Gastrocnemius medialis (tissue), 4 donors: ENCODE results near the gene FXYD7. TPM values are rescaled to one million over a fixed set of nuclear protein-coding genes. Genes with fewer than 3 reads are reported as not detected.

Experiments used
- ATAC-seq, 2 donors: fragments of 150-250 bp; one replicate each; pipeline ENCODE4 v1.9.1; 2016
- DNase-seq, 2 donors: peaks; one replicate each; pipeline ENCODE4 v3.0.0-alpha.2; 2019
- H3K27ac ChIP-seq, 4 donors: fragments of 200-600 bp; sonication (generic); 1 replicate in 1 of 4; 2 replicates in 3 of 4; pipeline ENCODE4 v1.5.1; 2016 to 2018; ENCODE audit warnings: mild to moderate bottlenecking in 2 of 4, moderate library complexity in 1 of 4
- H3K27me3 ChIP-seq, 3 donors: fragments of 200-600 bp; sonication (generic) in 2 of 3; 1 replicate in 1 of 3; 2 replicates in 2 of 3; pipeline versions ENCODE4 v1.5.1 to v1.6.0; 2016 to 2019; ENCODE audit warnings: mild to moderate bottlenecking in 1 of 3, moderate library complexity in 1 of 3
- H3K36me3 ChIP-seq, 2 donors: fragments of 200-600 bp; sonication (generic) in 1 of 2; one replicate each; pipeline ENCODE4 v1.5.1; 2017 to 2018
- H3K4me1 ChIP-seq, 2 donors: fragments of 200-600 bp; sonication (generic) in 1 of 2; one replicate each; pipeline ENCODE4 v1.5.1; 2016 to 2017; ENCODE audit warnings: mild to moderate bottlenecking in 2 of 2
- H3K4me3 ChIP-seq, 4 donors: fragments of 200-600 bp; sonication (generic) in 3 of 4; 1 replicate in 1 of 4; 2 replicates in 3 of 4; pipeline ENCODE4 v1.5.1; 2016 to 2019; ENCODE audit warnings: mild to moderate bottlenecking in 2 of 4
- H3K9me3 ChIP-seq, 3 donors: fragments of 200-600 bp; sonication (generic) in 2 of 3; 1 replicate in 1 of 3; 2 replicates in 2 of 3; pipeline ENCODE4 v1.5.1; 2016 to 2019
- CTCF ChIP-seq, 5 experiments: fragments of 450-650 bp in 3 of 5; fragments of 200-600 bp in 2 of 5; sonication (generic) in 2 of 5; IDR thresholded peaks in 4 of 5; conservative IDR thresholded peaks in 1 of 5; 1 replicate in 4 of 5; 2 replicates in 1 of 5; pipeline ENCODE4 v1.5.1; 2016 to 2019; ENCODE audit warnings: antibody characterized with exemption in 5 of 5, mild to moderate bottlenecking in 3 of 5, moderate library complexity in 3 of 5
- POLR2A ChIP-seq, 2 donors: fragments of 450-650 bp; IDR thresholded peaks; one replicate each; pipeline ENCODE4 v1.6.1; 2017; ENCODE audit warnings: antibody characterized with exemption in 2 of 2, mild to moderate bottlenecking in 2 of 2, moderate library complexity in 2 of 2
- in situ Hi-C, 4 donors: fragments of 200-750 bp; cut with MboI; loops; one replicate each; pipeline versions ENCODE4 v1.15.0 to v1.8.0; 2017; ENCODE audit warnings: low sequenced_read_pairs in 4 of 4
- intact Hi-C: fragments of 100-400 bp; cut with DNase I; formaldehyde crosslinking; loops from one replicate; pipeline ENCODE4 v1.15.1; 2023; ENCODE audit warnings: low total_unique reads
- total RNA-seq, 4 donors: library from RNA; depleted of rRNA; stranded (reverse); fragments of >200 nt; gene quantifications; one replicate each; pipeline versions ENCODE4 v1.1.0 to v1.2.3, GENCODE V29; 2016

FXYD7 gene
- total RNA-seq, 4 donors from 2014 or later, result 0.40 TPM; not detected in 3

DNA sequence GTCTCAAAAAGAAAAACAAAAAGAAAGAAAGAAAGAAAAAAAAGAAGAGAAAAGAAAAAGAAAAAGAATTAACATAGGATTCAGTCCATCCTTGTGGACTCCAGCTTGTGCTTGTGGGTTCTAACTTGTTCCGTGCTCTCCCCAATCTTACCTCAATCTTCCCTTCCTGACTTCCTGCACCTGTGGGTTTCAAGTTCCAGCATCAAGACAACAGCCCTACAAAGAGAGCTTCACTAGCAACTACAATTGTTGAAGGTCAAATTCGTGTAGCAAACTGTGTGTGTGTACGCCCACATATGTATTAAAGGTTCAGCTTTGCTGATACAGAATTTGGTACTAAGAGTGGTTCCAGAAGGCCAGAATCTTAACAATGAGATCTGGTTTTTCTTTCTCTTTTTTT lies 36.8 kb downstream of the FXYD7 start:
- no peaks in the 10 kb centered on the region for H3K9me3 ChIP-seq
- no peak overlapping the region for H3K4me3 ChIP-seq
- H3K36me3 ChIP-seq, result no peaks in the 10 kb centered on the region
- no peaks in the 10 kb centered on the region for H3K4me1 ChIP-seq
- no peak for DNase-seq
- no peak overlapping the region for H3K27ac ChIP-seq
- no peak for TF ChIP-seq CTCF (IDR thresholded peaks at IDR 0.05 in 4 of 5, conservative IDR thresholded peaks at IDR 0.05 in 1 of 5)
- no peak for TF ChIP-seq POLR2A (IDR thresholded peaks at IDR 0.05)
- in situ Hi-C loops, result no loop called here
- no peak for ATAC-seq
- H3K27me3 ChIP-seq, result no peaks in the 10 kb centered on the region
- intact Hi-C loops, result no loop called here

- in situ Hi-C loops (no loop called here), intact Hi-C loops (no loop called here)
- no peak for TF ChIP-seq POLR2A (IDR thresholded peaks at IDR 0.05)
- no peak for TF ChIP-seq CTCF (IDR thresholded peaks at IDR 0.05 in 4 of 5, conservative IDR thresholded peaks at IDR 0.05 in 1 of 5)
- ATAC-seq (no peak), DNase-seq (no peak)
- Histone ChIP-seq H3K9me3 (no peaks in the 10 kb centered on the region), H3K27ac (no peak overlapping the region), H3K36me3 (no peaks in the 10 kb centered on the region), H3K4me1 (no peaks in the 10 kb centered on the region), H3K4me3 (no peak overlapping the region), H3K27me3 (no peaks in the 10 kb centered on the region)
Measured at GRCh38 chr19:35181387-35181786, 38.3 kb downstream of the FXYD7 start.

DNA sequence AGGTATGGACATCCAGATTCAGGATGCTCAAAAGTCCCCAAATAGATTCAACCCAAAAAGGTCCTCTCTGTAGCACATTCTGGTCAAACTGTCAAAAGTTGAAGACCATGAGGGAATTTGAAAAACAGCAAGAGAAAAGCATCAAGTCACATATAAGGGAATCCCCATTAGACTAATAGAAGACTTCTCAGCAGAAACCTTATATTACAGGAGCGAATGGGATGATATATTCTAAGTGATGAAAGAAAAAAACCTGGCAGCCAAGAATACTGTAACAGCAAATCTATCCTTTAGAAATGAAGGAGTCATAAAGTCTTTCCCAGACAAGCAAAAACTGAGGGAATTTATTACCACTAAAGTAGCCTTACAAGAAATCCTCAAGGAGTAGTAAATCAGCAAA lies 41.2 kb downstream of the FXYD7 start:
- Histone ChIP-seq H3K27ac (no peak overlapping the region), H3K27me3 (no peaks in the 10 kb centered on the region), H3K36me3 (no peaks in the 10 kb centered on the region), H3K4me1 (no peaks in the 10 kb centered on the region), H3K4me3 (no peak overlapping the region), H3K9me3 (no peaks in the 10 kb centered on the region)
- ATAC-seq, result no peak
- in situ Hi-C loops (no loop called here), intact Hi-C loops (no loop called here)
- TF ChIP-seq POLR2A (IDR thresholded peaks at IDR 0.05) (no peak), CTCF (IDR thresholded peaks at IDR 0.05 in 4 of 5, conservative IDR thresholded peaks at IDR 0.05 in 1 of 5) (no peak)
- DNase-seq, result no peak

DNA sequence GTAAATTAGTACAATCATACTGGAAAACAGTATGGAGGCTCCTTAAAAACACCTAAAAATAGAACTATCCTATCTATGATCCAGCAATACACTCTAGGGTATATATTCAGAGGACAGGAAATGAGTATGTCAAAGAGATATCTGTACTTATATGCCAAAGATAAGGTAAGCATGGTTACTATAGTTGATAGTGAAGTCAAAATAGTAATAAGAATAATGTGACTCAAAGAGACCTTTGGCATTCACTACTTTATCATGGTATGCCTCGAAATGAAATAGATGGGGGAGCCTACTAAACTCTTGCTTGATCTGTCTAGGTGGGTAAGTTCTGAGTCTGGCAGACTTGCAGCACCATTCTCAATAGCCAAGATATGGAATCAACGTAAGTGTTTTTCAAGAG lies 41.8 kb downstream of the FXYD7 start:
- in situ Hi-C loops (no loop called here), intact Hi-C loops (no loop called here)
- Histone ChIP-seq H3K27me3 (no peaks in the 10 kb centered on the region), H3K4me3 (no peak overlapping the region), H3K4me1 (no peaks in the 10 kb centered on the region), H3K9me3 (no peaks in the 10 kb centered on the region), H3K27ac (no peak overlapping the region), H3K36me3 (no peaks in the 10 kb centered on the region)
- TF ChIP-seq POLR2A (IDR thresholded peaks at IDR 0.05) (no peak), CTCF (IDR thresholded peaks at IDR 0.05 in 4 of 5, conservative IDR thresholded peaks at IDR 0.05 in 1 of 5) (no peak)
- DNase-seq, result no peak
- no peak for ATAC-seq
